Natural killer cell (primary cell): ENCODE measurements around the gene AKAP8. TPM values are rescaled to one million over a fixed set of nuclear protein-coding genes. Genes with fewer than 3 reads are reported as not detected.
"Not testable (repeated sequence)": the region's sequence is repeated elsewhere in the genome, so short reads cannot be mapped to it uniquely, and the experiment has no call there.

Source experiments
- ATAC-seq, 3 donors: fragments of 150-1000 bp in 2 of 3; fragments of 200-7000 bp in 1 of 3; cut with Tn5 transposase; 1 replicate in 1 of 3; 2 replicates in 2 of 3; pipeline ENCODE4 v1.10.0; 2021; ENCODE audit warnings: mild to moderate bottlenecking in 2 of 3, moderate library complexity in 2 of 3
- DNase-seq, 2 donors: peaks; one replicate each; pipeline versions ENCODE4 v3.0.0 to v3.0.0-alpha.2; 2013 to 2021; ENCODE audit warnings: mixed read lengths in 1 of 2
- H3K27ac ChIP-seq: one replicate; pipeline ENCODE4 v1.5.1; 2013; ENCODE audit warnings: mild to moderate bottlenecking, low read length
- H3K27me3 ChIP-seq: one replicate; pipeline ENCODE4 v1.6.1; 2013; ENCODE audit warnings: low read length; ENCODE audit not compliant: control insufficient read depth, insufficient read depth
- H3K36me3 ChIP-seq: one replicate; pipeline ENCODE4 v1.6.1; 2013; ENCODE audit warnings: low read length; ENCODE audit not compliant: control insufficient read depth, insufficient read depth
- H3K4me1 ChIP-seq: one replicate; pipeline ENCODE4 v1.6.1; 2013; ENCODE audit warnings: low read length; ENCODE audit not compliant: control insufficient read depth, insufficient read depth
- H3K4me3 ChIP-seq: one replicate; pipeline ENCODE4 v1.5.1; 2013; ENCODE audit warnings: low read length
- H3K9me3 ChIP-seq: one replicate; pipeline ENCODE4 v1.6.1; 2013; ENCODE audit warnings: low read length; ENCODE audit not compliant: control insufficient read depth, insufficient read depth
- H3K27ac Mint-ChIP-seq, 2 donors: one replicate each; pipeline ENCODE4 v1.8.0; 2022; ENCODE audit warnings: mild to moderate bottlenecking in 2 of 2, mixed read lengths in 2 of 2, moderate library complexity in 1 of 2
- H3K27me3 Mint-ChIP-seq, 2 donors: one replicate each; pipeline ENCODE4 v1.8.0; 2022; ENCODE audit warnings: low read depth in 2 of 2, mixed read lengths in 2 of 2
- H3K36me3 Mint-ChIP-seq: one replicate; pipeline ENCODE4 v1.8.0; 2022; ENCODE audit warnings: mixed read lengths
- H3K4me1 Mint-ChIP-seq, 2 donors: one replicate each; pipeline ENCODE4 v1.8.0; 2022; ENCODE audit warnings: mixed read lengths in 2 of 2
- H3K4me3 Mint-ChIP-seq: one replicate; pipeline ENCODE4 v1.8.0; 2022; ENCODE audit warnings: mild to moderate bottlenecking, moderate library complexity, mixed read lengths
- H3K9me3 Mint-ChIP-seq, 2 donors: one replicate each; pipeline ENCODE4 v1.8.0; 2022; ENCODE audit warnings: mixed read lengths in 2 of 2
- CTCF ChIP-seq: fragments of 200-600 bp; IDR thresholded peaks from one replicate; pipeline ENCODE4 v1.8.0; 2022; ENCODE audit warnings: antibody characterized with exemption
- WGBS: methylation state at CpG from one replicate; pipeline ENCODE4 v1.1.7; 2013; ENCODE audit warnings: missing lambda C conversion rate; ENCODE audit not compliant: insufficient coverage; 5-methylcytosine and 5-hydroxymethylcytosine counted together
- intact Hi-C: fragments of 100-400 bp; cut with micrococcal nuclease; formaldehyde crosslinking; loops from one replicate; pipeline ENCODE4 v1.14.2; 2022
- total RNA-seq, 4 donors: library from RNA; stranded (reverse); fragments of 120-200 nt in 1 of 4; gene quantifications; one replicate each; pipeline versions ENCODE4 v1.2.3 to v1.2.4, GENCODE V29; 2013 to 2022

Gene AKAP8
- total RNA-seq, 3 donors from 2014 or later (not counting 1 experiment from before 2014, with no cell fraction given) = 65.3 to 87.6 (median 76.9) TPM

- WGBS = 98% methylated on average over 4 of the region's 4 CpGs
- H3K9me3 ChIP-seq = no peaks in the 10 kb centered on the region
- Mint-ChIP-seq H3K4me3 (no peak overlapping the region), H3K36me3 (peaks cover 16% of the 10 kb centered on the region), H3K9me3 (no peaks in the 10 kb centered on the region), H3K4me1 (peaks cover 7 to 16% of the 10 kb centered on the region in 2 donors), H3K27ac (no peak overlapping the region), H3K27me3 (no peaks in the 10 kb centered on the region)
- H3K36me3 ChIP-seq = peaks cover 65% of the 10 kb centered on the region
- no peak for TF ChIP-seq CTCF
- ATAC-seq = no peak
- intact Hi-C loops = no loop called here
- H3K4me3 ChIP-seq = no peak overlapping the region
- H3K4me1 ChIP-seq = peaks cover 9% of the 10 kb centered on the region
- DNase-seq = no peak
- no peak overlapping the region for H3K27ac ChIP-seq
- H3K27me3 ChIP-seq = no peaks in the 10 kb centered on the region
Measured at GRCh38 chr19:15357906-15358305, 21.7 kb downstream of the AKAP8 start.

- DNase-seq = no peak
- no peak overlapping the region for H3K27ac Mint-ChIP-seq
Measured at GRCh38 chr19:15354566-15355296, 24.9 kb downstream of the AKAP8 start.

GRCh38 chr19:15353908-15354307 lies 25.7 kb downstream of the AKAP8 start:
- DNase-seq = no peak
- no peak for ATAC-seq
- Histone ChIP-seq H3K9me3 (no peaks in the 10 kb centered on the region), H3K27ac (no peak overlapping the region), H3K36me3 (peaks cover 40% of the 10 kb centered on the region), H3K27me3 (no peaks in the 10 kb centered on the region), H3K4me1 (no peaks in the 10 kb centered on the region), H3K4me3 (no peak overlapping the region)
- no peak for TF ChIP-seq CTCF
- Mint-ChIP-seq H3K27me3 (no peaks in the 10 kb centered on the region), H3K36me3 (peaks cover 6% of the 10 kb centered on the region), H3K4me1 (peaks cover 0 to 3% of the 10 kb centered on the region in 2 donors), H3K9me3 (no peaks in the 10 kb centered on the region), H3K27ac (no peak overlapping the region), H3K4me3 (no peak overlapping the region)
- intact Hi-C loops = no loop called here
- WGBS = 83% methylated on average over 3 of the region's 4 CpGs

More at GRCh38 chr19:15354566-15355296, 24.9 kb downstream of the AKAP8 start:
- Histone ChIP-seq H3K4me3 (no peak overlapping the region), H3K9me3 (no peaks in the 10 kb centered on the region), H3K27ac (no peak overlapping the region), H3K4me1 (no peaks in the 10 kb centered on the region), H3K27me3 (no peaks in the 10 kb centered on the region), H3K36me3 (peaks cover 43% of the 10 kb centered on the region)
- Mint-ChIP-seq H3K4me1 (peaks cover 0 to 7% of the 10 kb centered on the region in 2 donors), H3K36me3 (peaks cover 9% of the 10 kb centered on the region), H3K4me3 (no peak overlapping the region), H3K27me3 (no peaks in the 10 kb centered on the region), H3K9me3 (no peaks in the 10 kb centered on the region)
- peak in 1 of 3 donors; percentile 19 for ATAC-seq
- WGBS = 95% methylated on average over 27 of the region's 27 CpGs
- intact Hi-C loops = no loop called here
- TF ChIP-seq CTCF = no peak

- 89% methylated on average over 8 of the region's 8 CpGs for WGBS
- ATAC-seq, intact Hi-C loops, DNase-seq, H3K27ac ChIP-seq, H3K4me1 Mint-ChIP-seq, H3K27me3 ChIP-seq, H3K9me3 ChIP-seq, H3K9me3 Mint-ChIP-seq, H3K27me3 Mint-ChIP-seq, H3K4me1 ChIP-seq, H3K4me3 ChIP-seq, H3K4me3 Mint-ChIP-seq, H3K36me3 Mint-ChIP-seq, H3K27ac Mint-ChIP-seq: not testable (repeated sequence)
- peaks cover 26% of the 10 kb centered on the region for H3K36me3 ChIP-seq
Measured at GRCh38 chr19:15352535-15352934, 27.1 kb downstream of the AKAP8 start.

- ATAC-seq, H3K27ac Mint-ChIP-seq, H3K36me3 ChIP-seq, H3K27me3 ChIP-seq, H3K36me3 Mint-ChIP-seq, H3K27me3 Mint-ChIP-seq, H3K9me3 ChIP-seq, H3K9me3 Mint-ChIP-seq, H3K4me1 Mint-ChIP-seq, H3K4me3 Mint-ChIP-seq, intact Hi-C loops, H3K27ac ChIP-seq, DNase-seq, H3K4me1 ChIP-seq, H3K4me3 ChIP-seq: not testable (repeated sequence)
- WGBS = 100% methylated on average over 10 of the region's 11 CpGs
Measured at GRCh38 chr19:15341328-15341727, 38.3 kb downstream of the AKAP8 start.
